H9 (cell line): Measurements from ENCODE around the gene RRP12. TPM values are rescaled to one million over a fixed set of nuclear protein-coding genes. Genes with fewer than 3 reads are reported as not detected.

Source experiments
- DNase-seq: peaks from one replicate; pipeline ENCODE4 v3.0.0-alpha.2; 2017
- H2AFZ ChIP-seq: one replicate; pipeline ENCODE4 v1.6.1; 2013; ENCODE audit warnings: mild to moderate bottlenecking, low read length, control low read depth, moderate library complexity
- H2AK5ac ChIP-seq: 2 replicates; pipeline ENCODE4 v1.6.1; 2013; ENCODE audit warnings: low read length, control low read depth, mixed read lengths; ENCODE audit not compliant: insufficient read length
- H2BK120ac ChIP-seq: one replicate; pipeline ENCODE4 v1.6.1; 2013; ENCODE audit warnings: low read depth, mild to moderate bottlenecking, low read length, control low read depth, inconsistent platforms; ENCODE audit not compliant: poor library complexity, severe bottlenecking
- H2BK12ac ChIP-seq: 2 replicates; pipeline ENCODE4 v1.6.1; 2013; ENCODE audit warnings: low read length, control low read depth, mixed read lengths, low read depth; ENCODE audit not compliant: insufficient read length
- H2BK15ac ChIP-seq: 2 replicates; pipeline ENCODE4 v1.6.1; 2013; ENCODE audit warnings: low read depth, low read length, control low read depth
- H2BK20ac ChIP-seq: one replicate; pipeline ENCODE4 v1.6.1; 2013; ENCODE audit warnings: low read depth, mild to moderate bottlenecking, low read length, control low read depth, inconsistent platforms; ENCODE audit not compliant: poor library complexity, severe bottlenecking
- H2BK5ac ChIP-seq: 2 replicates; pipeline ENCODE4 v1.6.1; 2013; ENCODE audit warnings: low read length, control low read depth, mixed read lengths; ENCODE audit not compliant: insufficient read length
- H3K14ac ChIP-seq: 2 replicates; pipeline ENCODE4 v1.6.1; 2013; ENCODE audit warnings: low read length, control low read depth; ENCODE audit not compliant: insufficient read depth
- H3K18ac ChIP-seq: 2 replicates; pipeline ENCODE4 v1.6.1; 2013; ENCODE audit warnings: low read depth, mild to moderate bottlenecking, mixed read lengths, low read length, control low read depth; ENCODE audit not compliant: insufficient read length
- H3K23ac ChIP-seq: 2 replicates; pipeline ENCODE4 v1.6.1; 2013; ENCODE audit warnings: low read length, control low read depth, mixed read lengths, low read depth; ENCODE audit not compliant: insufficient read length
- H3K23me2 ChIP-seq: 2 replicates; pipeline ENCODE4 v1.6.1; 2013; ENCODE audit warnings: low read depth, mild to moderate bottlenecking, mixed read lengths, low read length, control low read depth; ENCODE audit not compliant: insufficient read length, poor library complexity, severe bottlenecking
- H3K27ac ChIP-seq: 2 replicates; pipeline ENCODE4 v1.5.1; 2013; ENCODE audit warnings: low read length, control low read depth, mixed read lengths, low read depth; ENCODE audit not compliant: insufficient read length
- H3K27me3 ChIP-seq: 2 replicates; pipeline ENCODE4 v1.6.1; 2013; ENCODE audit warnings: low read length, control low read depth, inconsistent platforms; ENCODE audit not compliant: insufficient read depth
- H3K4ac ChIP-seq: 2 replicates; pipeline ENCODE4 v1.6.1; 2013; ENCODE audit warnings: low read depth, mild to moderate bottlenecking, control low read depth, inconsistent platforms, low read length, moderate library complexity
- H3K4me1 ChIP-seq: 2 replicates; pipeline ENCODE4 v1.6.1; 2013; ENCODE audit warnings: low read length, control low read depth, inconsistent platforms; ENCODE audit not compliant: insufficient read depth
- H3K4me2 ChIP-seq: 2 replicates; pipeline ENCODE4 v1.6.1; 2013; ENCODE audit warnings: low read length, control low read depth, mixed read lengths; ENCODE audit not compliant: insufficient read length, insufficient read depth
- H3K56ac ChIP-seq: 2 replicates; pipeline ENCODE4 v1.6.1; 2013; ENCODE audit warnings: low read depth, mild to moderate bottlenecking, mixed read lengths, low read length, control low read depth; ENCODE audit not compliant: insufficient read length
- H3K79me1 ChIP-seq: 2 replicates; pipeline ENCODE4 v1.6.1; 2013; ENCODE audit warnings: low read depth, mild to moderate bottlenecking, moderate library complexity, low read length, control low read depth, inconsistent platforms; ENCODE audit not compliant: insufficient read depth, poor library complexity, severe bottlenecking
- H3K79me2 ChIP-seq: 2 replicates; pipeline ENCODE4 v1.6.1; 2013; ENCODE audit warnings: low read length, control low read depth, inconsistent platforms; ENCODE audit not compliant: insufficient read depth
- H3K9ac ChIP-seq: 2 replicates; pipeline ENCODE4 v1.6.1; 2013; ENCODE audit warnings: low read length, control low read depth, mixed read lengths; ENCODE audit not compliant: insufficient read length; ENCODE audit errors: extremely low read depth
- H3K9me3 ChIP-seq: one replicate; pipeline ENCODE4 v1.6.1; 2013; ENCODE audit warnings: low read depth, low read length, inconsistent platforms; ENCODE audit not compliant: control insufficient read depth
- H3T11ph ChIP-seq: one replicate; pipeline ENCODE4 v1.6.1; 2013; ENCODE audit warnings: mild to moderate bottlenecking, low read length, control low read depth, inconsistent platforms
- H4K20me1 ChIP-seq: one replicate; pipeline ENCODE4 v1.6.1; 2013; ENCODE audit not compliant: control insufficient read depth, insufficient read length, insufficient read depth
- H4K5ac ChIP-seq: 2 replicates; pipeline ENCODE4 v1.6.1; 2013; ENCODE audit warnings: low read depth, mild to moderate bottlenecking, mixed read lengths, low read length, control low read depth; ENCODE audit not compliant: insufficient read length
- H4K8ac ChIP-seq: replicated peaks from 2 replicates; pipeline ENCODE4 v1.6.1; 2013; ENCODE audit warnings: low read length, control low read depth, mixed read lengths, low read depth; ENCODE audit not compliant: insufficient read length
- H4K91ac ChIP-seq: 2 replicates; pipeline ENCODE4 v1.6.1; 2013; ENCODE audit warnings: low read depth, mild to moderate bottlenecking, moderate library complexity, mixed read lengths, low read length, control low read depth; ENCODE audit not compliant: insufficient read length
- H3K27ac Mint-ChIP-seq, 3 experiments: 2 replicates in 2 of 3; 3 replicates in 1 of 3; pipeline ENCODE4 v1.8.0; 2020 to 2021; ENCODE audit warnings: mixed read lengths in 3 of 3, mild to moderate bottlenecking in 1 of 3, moderate library complexity in 1 of 3
- H3K27me3 Mint-ChIP-seq: 2 replicates; pipeline ENCODE4 v1.8.0; 2021; ENCODE audit warnings: low read depth, mild to moderate bottlenecking, moderate library complexity, mixed read lengths
- H3K36me3 Mint-ChIP-seq, 3 experiments: 2 replicates in 2 of 3; 3 replicates in 1 of 3; pipeline ENCODE4 v1.8.0; 2020 to 2021; ENCODE audit warnings: low read depth in 3 of 3, mixed read lengths in 3 of 3; ENCODE audit not compliant: insufficient read depth in 1 of 3
- H3K4me1 Mint-ChIP-seq, 2 experiments: 2 replicates each; pipeline ENCODE4 v1.8.0; 2020; ENCODE audit warnings: mixed read lengths in 2 of 2
- H3K4me3 Mint-ChIP-seq, 2 experiments: 2 replicates in 1 of 2; 3 replicates in 1 of 2; pipeline ENCODE4 v1.8.0; 2020 to 2021; ENCODE audit warnings: mild to moderate bottlenecking in 2 of 2, mixed read lengths in 2 of 2, moderate library complexity in 1 of 2
- H3K9me3 Mint-ChIP-seq, 2 experiments: 2 replicates in 1 of 2; 3 replicates in 1 of 2; pipeline ENCODE4 v1.8.0; 2020; ENCODE audit warnings: mild to moderate bottlenecking in 2 of 2, mixed read lengths in 2 of 2, moderate library complexity in 1 of 2
- CTCF ChIP-seq: fragments of 200-600 bp; sonication (generic); conservative IDR thresholded peaks from 3 replicates; pipeline ENCODE4 v1.8.0; 2021; ENCODE audit warnings: antibody characterized with exemption, mild to moderate bottlenecking
- WGBS: extraction: QIAGEN DNeasy Blood & Tissue Kit; methylation state at CpG from one replicate; pipeline ENCODE4 v1.1.7; 2013; ENCODE audit warnings: missing lambda C conversion rate, low lambda C conversion rate, mixed read lengths; ENCODE audit not compliant: insufficient read length; ENCODE audit errors: extremely low coverage; 5-methylcytosine and 5-hydroxymethylcytosine counted together
- total RNA-seq: library from RNA; stranded (reverse); gene quantifications from 2 replicates; pipeline ENCODE4 v1.2.1, GENCODE V29; 2021

Gene RRP12
- total RNA-seq, 1 experiment from 2014 or later, result 71.6 TPM

DNA sequence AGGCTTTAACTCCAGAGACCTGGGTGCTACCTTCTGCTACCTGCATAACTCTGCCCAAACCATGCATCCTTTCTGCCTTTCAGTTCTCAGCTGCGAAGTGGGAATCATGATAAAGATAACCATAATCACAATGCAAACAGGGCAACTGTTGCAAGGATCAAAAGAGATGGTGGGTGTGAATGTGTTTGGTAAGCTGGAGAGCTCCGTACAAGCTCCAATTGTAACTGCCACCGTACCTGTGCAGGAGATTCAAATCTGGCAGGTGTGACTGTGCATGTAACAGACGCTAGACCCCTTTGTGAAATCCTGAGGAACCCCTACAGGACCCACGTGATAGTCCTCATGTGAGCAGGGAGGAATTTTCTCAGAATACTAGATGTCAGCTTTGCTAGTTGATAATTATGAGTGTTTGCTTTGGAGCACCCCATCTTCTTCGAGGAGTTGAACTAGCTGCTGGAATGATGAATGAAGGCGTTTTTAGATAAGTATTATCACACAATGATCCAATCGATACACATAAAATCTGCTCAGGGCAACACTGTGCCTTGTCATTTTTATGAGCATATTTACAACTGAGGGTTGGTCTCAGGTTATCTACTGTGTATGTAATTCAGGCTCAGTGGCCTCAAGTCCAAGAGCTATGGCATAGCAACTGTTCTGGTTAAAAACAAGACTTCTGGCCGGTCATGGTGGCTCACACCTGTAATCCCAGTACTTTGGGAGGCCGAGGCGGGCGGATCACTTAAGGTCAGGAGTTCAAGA lies 51.2 kb downstream of the RRP12 start:
- Histone ChIP-seq H3K9me3 (no peaks in the 10 kb centered on the region), H2BK120ac (no peak overlapping the region), H3K27me3 (no peaks in the 10 kb centered on the region; the same call in 1 of the 2 replicates), H4K8ac (no peak overlapping the region), H4K5ac (no peak overlapping the region), H3K18ac (no peak overlapping the region), H2AFZ (no peak overlapping the region), H3K4me1 (no peaks in the 10 kb centered on the region), H3K79me2 (no peaks in the 10 kb centered on the region), H4K91ac (no peak overlapping the region), H3K27ac (no peak overlapping the region), H2BK5ac (no peak overlapping the region), H4K20me1 (no peaks in the 10 kb centered on the region), H3K23me2 (no peaks in the 10 kb centered on the region), H3K14ac (no peak overlapping the region), H3T11ph (no peak overlapping the region), H3K56ac (no peak overlapping the region), H2BK12ac (no peak overlapping the region), H3K4ac (no peak overlapping the region), H3K23ac (no peak overlapping the region), H3K79me1 (no peaks in the 10 kb centered on the region), H3K4me2 (no peak overlapping the region), H2BK20ac (no peak overlapping the region), H3K9ac (no peak overlapping the region), H2BK15ac (no peak overlapping the region), H2AK5ac (no peak overlapping the region)
- no peak for DNase-seq
- Mint-ChIP-seq H3K27me3 (no peaks in the 10 kb centered on the region), H3K36me3 (peaks cover 0 to 31% (median 4%) of the 10 kb centered on the region in 3 experiments; a peak in 4 of 7 replicates), H3K4me3 (no peak overlapping the region), H3K9me3 (no peaks in the 10 kb centered on the region), H3K27ac (peak overlapping the region in 2 of 3 experiments; percentile 48 to 57; a peak in 2 of 7 replicates), H3K4me1 (peaks cover 14 to 15% of the 10 kb centered on the region in 2 experiments)
- no peak for TF ChIP-seq CTCF
- no CpG with 5 or more reads among the region's 12 CpGs for WGBS
